ENCODE measurements around the gene PGAP3.

- TF ChIP-seq KLF7 (tag by site-specific recombination; IDR thresholded peaks at IDR 0.05; ENCODE audit: borderline replicate concordance) (no peak), ELK4 (IDR thresholded peaks at IDR 0.05; ENCODE audit: borderline replicate concordance, low read depth, low read length) (no peak), ZBTB21 (tag by site-specific recombination; IDR thresholded peaks at IDR 0.05) (no peak), ZNF280D (tag by site-specific recombination; IDR thresholded peaks at IDR 0.05) (no peak), CTCF (tag by site-specific recombination; IDR thresholded peaks at IDR 0.05) (no peak), TSHZ1 (tag by site-specific recombination; IDR thresholded peaks at IDR 0.05; ENCODE audit: borderline replicate concordance) (no peak), ZNF248 (tag by site-specific recombination; IDR thresholded peaks at IDR 0.05) (no peak), KLF10 (tag by site-specific recombination; IDR thresholded peaks at IDR 0.05) (no peak), ZNF174 (tag by site-specific recombination; IDR thresholded peaks at IDR 0.05) (no peak), ZNF555 (tag by site-specific recombination; conservative IDR thresholded peaks at IDR 0.05) (no peak), ZNF24 (tag by site-specific recombination; IDR thresholded peaks at IDR 0.05) (no peak), ZNF645 (tag by site-specific recombination; IDR thresholded peaks at IDR 0.05) (no peak), ZNF549 (tag by site-specific recombination; IDR thresholded peaks at IDR 0.05) (no peak), ZSCAN16 (tag by site-specific recombination; IDR thresholded peaks at IDR 0.05) (no peak)
These were observed 41.5 kb upstream of the PGAP3 start for GRCh38 chr17:39729280-39729851.

Measured in HEK293 (cell line).